MM.1S (cell line): ENCODE measurements around the gene CCDC167.

Experiments
- DNase-seq: peaks from one replicate; pipeline ENCODE4 v3.0.0-alpha.2; 2015
- H2AFZ ChIP-seq: fragments of 300-600 bp; sonication (generic); 2 replicates; pipeline ENCODE4 v1.6.0; 2016; ENCODE audit warnings: antibody characterized with exemption, low read length
- H3F3A ChIP-seq: fragments of 300-600 bp; sonication (generic); 2 replicates; pipeline ENCODE4 v1.6.1; 2016; ENCODE audit warnings: mild to moderate bottlenecking, antibody characterized with exemption, low read length, moderate library complexity, mixed read lengths; ENCODE audit not compliant: insufficient read depth
- H3K27ac ChIP-seq: fragments of 300-600 bp; sonication (generic); 2 replicates; pipeline ENCODE4 v1.5.1; 2016; ENCODE audit warnings: mild to moderate bottlenecking, low read length
- H3K27me3 ChIP-seq: fragments of 300-600 bp; sonication (generic); replicated peaks from 2 replicates; pipeline ENCODE4 v1.6.0; 2016; ENCODE audit warnings: low read length; ENCODE audit not compliant: insufficient read depth
- H3K36me3 ChIP-seq: fragments of 300-600 bp; sonication (generic); replicated peaks from 2 replicates; pipeline ENCODE4 v1.6.1; 2016; ENCODE audit warnings: mild to moderate bottlenecking, low read length, mixed read lengths; ENCODE audit not compliant: insufficient read depth
- H3K4me1 ChIP-seq: fragments of 300-600 bp; sonication (generic); 2 replicates; pipeline ENCODE4 v1.6.1; 2016; ENCODE audit warnings: low read length, mixed read lengths
- H3K4me2 ChIP-seq: fragments of 300-600 bp; sonication (generic); 2 replicates; pipeline ENCODE4 v1.6.0; 2016; ENCODE audit warnings: low read depth, low read length
- H3K4me3 ChIP-seq: fragments of 300-600 bp; sonication (generic); 2 replicates; pipeline ENCODE4 v1.5.1; 2016; ENCODE audit warnings: low read length, mixed read lengths
- H3K79me2 ChIP-seq: fragments of 300-600 bp; sonication (generic); 2 replicates; pipeline ENCODE4 v1.6.1; 2016; ENCODE audit warnings: mixed run types, low read length, mixed read lengths
- H3K9ac ChIP-seq: fragments of 300-600 bp; sonication (generic); 2 replicates; pipeline ENCODE4 v1.6.1; 2016; ENCODE audit warnings: low read length, mixed read lengths
- H3K9me2 ChIP-seq: fragments of 300-600 bp; sonication (generic); replicated peaks from 2 replicates; pipeline ENCODE4 v1.6.1; 2016; ENCODE audit warnings: mild to moderate bottlenecking, low read length, mixed read lengths; ENCODE audit not compliant: insufficient read depth
- H3K9me3 ChIP-seq: fragments of 300-600 bp; sonication (generic); replicated peaks from 2 replicates; pipeline ENCODE4 v1.6.1; 2016; ENCODE audit warnings: mild to moderate bottlenecking, low read length, mixed read lengths; ENCODE audit not compliant: insufficient read depth
- H4K20me1 ChIP-seq: fragments of 300-600 bp; sonication (generic); 2 replicates; pipeline ENCODE4 v1.6.1; 2016; ENCODE audit warnings: mild to moderate bottlenecking, low read length, moderate library complexity, mixed read lengths; ENCODE audit not compliant: insufficient read depth
- CTCF ChIP-seq: fragments of 300-600 bp; sonication (generic); IDR thresholded peaks from 2 replicates; pipeline ENCODE4 v1.5.1; 2016; ENCODE audit warnings: antibody characterized with exemption, low read length, mixed read lengths
- EZH2 ChIP-seq: fragments of 300-600 bp; sonication (generic); optimal IDR thresholded peaks from 2 replicates; pipeline ENCODE3; 2017; ENCODE audit warnings: low read depth, mild to moderate bottlenecking, antibody characterized with exemption, low read length, mixed read lengths
- EZH2phosphoT487 ChIP-seq: fragments of 300-600 bp; sonication (generic); IDR thresholded peaks from 2 replicates; pipeline ENCODE4 v1.6.1; 2018; ENCODE audit warnings: antibody characterized with exemption, low read length

Gene CCDC167

GRCh38 chr6:37488476-37488875 lies 11.2 kb downstream of the CCDC167 start:
- Histone ChIP-seq H3K4me1 (peaks cover 4% of the 10 kb centered on the region; the same call in 1 of the 2 replicates), H3F3A (no peaks in the 10 kb centered on the region), H3K27me3 (no peaks in the 10 kb centered on the region), H4K20me1 (no peaks in the 10 kb centered on the region), H3K79me2 (0 out of 2 replicates have a peak, but pooled peaks cover 1% of the 10 kb centered on the region), H3K9me3 (no peaks in the 10 kb centered on the region), H3K36me3 (no peaks in the 10 kb centered on the region), H3K9me2 (no peaks in the 10 kb centered on the region), H3K4me2 (no peak overlapping the region), H3K4me3 (no peak overlapping the region), H3K27ac (no peak overlapping the region), H2AFZ (no peak overlapping the region), H3K9ac (no peak overlapping the region)
- no peak for DNase-seq
- TF ChIP-seq EZH2phosphoT487: no peak
- no peak for TF ChIP-seq CTCF
- TF ChIP-seq EZH2: no peak

- no peaks in the 10 kb centered on the region for H3K36me3 ChIP-seq
- H3K4me3 ChIP-seq: no peak overlapping the region
- DNase-seq: no peak
- H2AFZ ChIP-seq: no peak overlapping the region
- no peaks in the 10 kb centered on the region for H3K27me3 ChIP-seq
- H3F3A ChIP-seq: no peaks in the 10 kb centered on the region
- no peak overlapping the region for H3K4me2 ChIP-seq
- peaks cover 11% of the 10 kb centered on the region; the same call in 1 of the 2 replicates for H3K4me1 ChIP-seq
- no peaks in the 10 kb centered on the region for H3K79me2 ChIP-seq
- H4K20me1 ChIP-seq: no peaks in the 10 kb centered on the region
- H3K9ac ChIP-seq: no peak overlapping the region
- no peaks in the 10 kb centered on the region for H3K9me2 ChIP-seq
- TF ChIP-seq EZH2 (no peak), EZH2phosphoT487 (no peak), CTCF (no peak)
- no peaks in the 10 kb centered on the region for H3K9me3 ChIP-seq
- no peak overlapping the region for H3K27ac ChIP-seq
Observed at GRCh38 chr6:37487591-37488380, 11.9 kb downstream of the CCDC167 start.

GRCh38 chr6:37486121-37486839 lies 13.4 kb downstream of the CCDC167 start:
- H3K79me2 ChIP-seq: no peaks in the 10 kb centered on the region
- peaks cover 12% of the 10 kb centered on the region; the same call in 1 of the 2 replicates for H3K4me1 ChIP-seq
- no peak overlapping the region for H3K4me2 ChIP-seq
- no peak overlapping the region for H3K4me3 ChIP-seq
- H3K9me2 ChIP-seq: no peaks in the 10 kb centered on the region
- H3K9ac ChIP-seq: no peak overlapping the region
- H2AFZ ChIP-seq: no peak overlapping the region
- no peaks in the 10 kb centered on the region for H3F3A ChIP-seq
- no peaks in the 10 kb centered on the region for H3K9me3 ChIP-seq
- H3K27me3 ChIP-seq: no peaks in the 10 kb centered on the region
- no peaks in the 10 kb centered on the region for H4K20me1 ChIP-seq
- no peak for DNase-seq
- H3K27ac ChIP-seq: no peak overlapping the region
- TF ChIP-seq CTCF (no peak), EZH2 (no peak), EZH2phosphoT487 (no peak)
- no peaks in the 10 kb centered on the region for H3K36me3 ChIP-seq
